ENCODE measurements around the gene GRK1.
"Not testable (repeated sequence)": the region's sequence is repeated elsewhere in the genome, so short reads cannot be mapped to it uniquely, and the experiment has no call there.

Gene GRK1

GRCh38 chr13:113742445-113743120 is 75.6 kb downstream of the GRK1 start:
- no peak for TF ChIP-seq CTCF (IDR thresholded peaks at IDR 0.05; ENCODE audit: low read depth, low read length)
- DNase-seq (ENCODE audit: low read depth, low spot score): no peak
- no peak overlapping the region for H3K4me3 ChIP-seq (ENCODE audit: low read depth, low read length)
- in situ Hi-C loops (cut with HindIII; ENCODE audit: low sequenced_read_pairs): no loop called here

GRCh38 chr13:113743366-113744195 is 76.6 kb downstream of the GRK1 start:
- no peak for TF ChIP-seq CTCF (IDR thresholded peaks at IDR 0.05; ENCODE audit: low read depth, low read length)
- in situ Hi-C loops (cut with HindIII; ENCODE audit: low sequenced_read_pairs): no loop called here
- no peak overlapping the region for H3K4me3 ChIP-seq (ENCODE audit: low read depth, low read length)
- no peak for DNase-seq (ENCODE audit: low read depth, low spot score)

- in situ Hi-C loops (cut with HindIII; ENCODE audit: low sequenced_read_pairs): no loop called here
- TF ChIP-seq CTCF (IDR thresholded peaks at IDR 0.05; ENCODE audit: low read depth, low read length): no peak
- H3K4me3 ChIP-seq (ENCODE audit: low read depth, low read length): no peak overlapping the region
- DNase-seq (ENCODE audit: low read depth, low spot score): no peak
Observed at GRCh38 chr13:113744197-113745000, 77.4 kb downstream of the GRK1 start.

- no peak overlapping the region for H3K4me3 ChIP-seq (ENCODE audit: low read depth, low read length)
- no peak for TF ChIP-seq CTCF (IDR thresholded peaks at IDR 0.05; ENCODE audit: low read depth, low read length)
- in situ Hi-C loops (cut with HindIII; ENCODE audit: low sequenced_read_pairs): no loop called here
- no peak for DNase-seq (ENCODE audit: low read depth, low spot score)
Observed at GRCh38 chr13:113745059-113745458, 78.0 kb downstream of the GRK1 start.

- DNase-seq (ENCODE audit: low read depth, low spot score); H3K4me3 ChIP-seq (ENCODE audit: low read depth, low read length); in situ Hi-C loops (cut with HindIII; ENCODE audit: low sequenced_read_pairs): not testable (repeated sequence)
Observed at GRCh38 chr13:113745500-113746142, 78.6 kb downstream of the GRK1 start.

- DNase-seq (ENCODE audit: low read depth, low spot score): no peak
- in situ Hi-C loops (cut with HindIII; ENCODE audit: low sequenced_read_pairs): no loop called here
- TF ChIP-seq CTCF (IDR thresholded peaks at IDR 0.05; ENCODE audit: low read depth, low read length): no peak
- H3K4me3 ChIP-seq (ENCODE audit: low read depth, low read length): no peak overlapping the region
Observed at GRCh38 chr13:113746143-113746525, 79.1 kb downstream of the GRK1 start.

Measured in astrocyte of the spinal cord (primary cell).